CD4-positive, alpha-beta T cell (primary cell): Measurements from ENCODE around the gene PAOX. TPM values are rescaled to one million over a fixed set of nuclear protein-coding genes. Genes with fewer than 3 reads are reported as not detected.
A peak's percentile ranks its signal among the peaks of the same experiment; 100 is the strongest.

Source experiments
- ATAC-seq: fragments of 200-7000 bp; cut with Tn5 transposase; one replicate; pipeline ENCODE4 v1.10.0; 2022; ENCODE audit warnings: mild to moderate bottlenecking; ENCODE audit not compliant: poor library complexity
- CTCF ChIA-PET: fragments of 350-600 bp; sonication (Branson Sonifier 250); formaldehyde crosslinking; loops from one replicate; lab custom pipeline; 2021; ENCODE audit warnings: antibody characterized with exemption, inconsistent platforms; lab: Charles Lee
- POLR2A ChIA-PET: fragments of 350-600 bp; sonication (Branson Sonifier 250); formaldehyde crosslinking; loops from one replicate; lab custom pipeline; 2021; ENCODE audit warnings: antibody characterized with exemption, inconsistent platforms; lab: Charles Lee
- DNase-seq, 14 experiments: peaks; one replicate each; pipeline ENCODE4 v3.0.0-alpha.2; 2013 to 2020; ENCODE audit warnings: mixed read lengths in 2 of 14
- H3K27ac ChIP-seq, 2 donors: one replicate each; pipeline versions ENCODE4 v1.5.1 to v1.7.0; 2013; ENCODE audit warnings: low read length in 2 of 2, low read depth in 1 of 2, mild to moderate bottlenecking in 1 of 2
- H3K27me3 ChIP-seq, 2 experiments: 1 replicate in 1 of 2; 2 replicates in 1 of 2; pipeline versions ENCODE4 v1.6.1 to v1.7.0; 2013; ENCODE audit warnings: low read length in 2 of 2, control low read depth in 1 of 2, mild to moderate bottlenecking in 1 of 2, moderate library complexity in 1 of 2; ENCODE audit not compliant: insufficient read depth in 2 of 2, control insufficient read depth in 1 of 2
- H3K36me3 ChIP-seq: one replicate; pipeline ENCODE4 v1.6.1; 2013; ENCODE audit warnings: low read length, control low read depth; ENCODE audit not compliant: insufficient read depth
- H3K4me1 ChIP-seq: one replicate; pipeline ENCODE4 v1.6.1; 2013; ENCODE audit warnings: low read length, control low read depth; ENCODE audit not compliant: insufficient read depth
- H3K4me3 ChIP-seq: one replicate; pipeline ENCODE4 v1.5.1; 2013; ENCODE audit warnings: mild to moderate bottlenecking, low read length, moderate library complexity
- H3K9me3 ChIP-seq, 2 experiments: 1 replicate in 1 of 2; 2 replicates in 1 of 2; pipeline versions ENCODE4 v1.6.1 to v1.7.0; 2013; ENCODE audit warnings: low read length in 2 of 2, mild to moderate bottlenecking in 2 of 2, control low read depth in 1 of 2, moderate library complexity in 1 of 2; ENCODE audit not compliant: control insufficient read depth in 1 of 2, insufficient read depth in 1 of 2
- H3K27ac Mint-ChIP-seq: one replicate; pipeline ENCODE4 v1.8.0; 2020; ENCODE audit warnings: mixed read lengths
- H3K27me3 Mint-ChIP-seq: one replicate; pipeline ENCODE4 v1.8.0; 2021; ENCODE audit warnings: mixed read lengths
- H3K36me3 Mint-ChIP-seq: one replicate; pipeline ENCODE4 v1.8.0; 2021; ENCODE audit warnings: low read depth, mixed read lengths
- H3K4me1 Mint-ChIP-seq: one replicate; pipeline ENCODE4 v1.8.0; 2021; ENCODE audit warnings: low read depth, mixed read lengths
- H3K4me3 Mint-ChIP-seq: one replicate; pipeline ENCODE4 v1.8.0; 2020; ENCODE audit warnings: mild to moderate bottlenecking, mixed read lengths
- H3K9me3 Mint-ChIP-seq: one replicate; pipeline ENCODE4 v1.8.0; 2020; ENCODE audit warnings: mixed read lengths
- intact Hi-C, 2 experiments: fragments of 100-400 bp; cut with DNase I in 1 of 2; cut with micrococcal nuclease in 1 of 2; formaldehyde crosslinking; loops; one replicate each; pipeline versions ENCODE4 v1.15.1 to v1.9.0; 2023 to 2025; cut with DNase I, micrococcal nuclease
- total RNA-seq, 174 experiments: library from RNA in 2 of 174; stranded (reverse) in 2 of 174; gene quantifications; one replicate each; pipeline ENCODE4 v1.2.3 and lab custom pipeline; 2021 to 2026
- TF ChIP-seq, protein P1 (sequence below): fragments of 200-600 bp; IDR thresholded peaks from one replicate; pipeline ENCODE4 v1.8.0; 2022; ENCODE audit warnings: antibody characterized with exemption, mild to moderate bottlenecking

Gene PAOX
- total RNA-seq, 2 experiments from 2014 or later, result 1.9 to 2.6 TPM

- H3K36me3 Mint-ChIP-seq, result peaks cover 15% of the 10 kb centered on the region
- H3K4me3 Mint-ChIP-seq, result no peak overlapping the region
- ATAC-seq (peak; percentile 13), DNase-seq (peak in 10 of 14 experiments; percentile 19 to 70 (median 35))
- Histone ChIP-seq H3K9me3 (peaks cover 0 to 6% of the 10 kb centered on the region in 2 experiments), H3K27me3 (no peaks in the 10 kb centered on the region), H3K36me3 (peaks cover 5% of the 10 kb centered on the region), H3K27ac (no peak overlapping the region), H3K4me1 (peaks cover 22% of the 10 kb centered on the region), H3K4me3 (no peak overlapping the region)
- no peaks in the 10 kb centered on the region for H3K27me3 Mint-ChIP-seq
- POLR2A ChIA-PET, result interaction anchor here (1.6 kb wide), 1 partner anchor 18 kb away, joined by 7 read pairs; no protein-coding TSS in a partner anchor
- H3K27ac Mint-ChIP-seq, result no peak overlapping the region
- no peaks in the 10 kb centered on the region for H3K4me1 Mint-ChIP-seq
- intact Hi-C loops, result loop anchor here in 1 of 2 experiments (2.0 kb wide), 1 partner anchor 23 kb away; the partner anchor contains the start of gene CALY
- TF ChIP-seq, protein P1, sequence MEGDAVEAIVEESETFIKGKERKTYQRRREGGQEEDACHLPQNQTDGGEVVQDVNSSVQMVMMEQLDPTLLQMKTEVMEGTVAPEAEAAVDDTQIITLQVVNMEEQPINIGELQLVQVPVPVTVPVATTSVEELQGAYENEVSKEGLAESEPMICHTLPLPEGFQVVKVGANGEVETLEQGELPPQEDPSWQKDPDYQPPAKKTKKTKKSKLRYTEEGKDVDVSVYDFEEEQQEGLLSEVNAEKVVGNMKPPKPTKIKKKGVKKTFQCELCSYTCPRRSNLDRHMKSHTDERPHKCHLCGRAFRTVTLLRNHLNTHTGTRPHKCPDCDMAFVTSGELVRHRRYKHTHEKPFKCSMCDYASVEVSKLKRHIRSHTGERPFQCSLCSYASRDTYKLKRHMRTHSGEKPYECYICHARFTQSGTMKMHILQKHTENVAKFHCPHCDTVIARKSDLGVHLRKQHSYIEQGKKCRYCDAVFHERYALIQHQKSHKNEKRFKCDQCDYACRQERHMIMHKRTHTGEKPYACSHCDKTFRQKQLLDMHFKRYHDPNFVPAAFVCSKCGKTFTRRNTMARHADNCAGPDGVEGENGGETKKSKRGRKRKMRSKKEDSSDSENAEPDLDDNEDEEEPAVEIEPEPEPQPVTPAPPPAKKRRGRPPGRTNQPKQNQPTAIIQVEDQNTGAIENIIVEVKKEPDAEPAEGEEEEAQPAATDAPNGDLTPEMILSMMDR, result no peak
- CTCF ChIA-PET, result interaction anchor here (1.2 to 1.3 kb wide), 2 partner anchors 30 to 31 kb away, joined by 3 read pairs; no protein-coding TSS in a partner anchor
- H3K9me3 Mint-ChIP-seq, result no peaks in the 10 kb centered on the region
These were observed 19.5 kb upstream of the PAOX start for GRCh38 chr10:133359554-133359971.

DNA sequence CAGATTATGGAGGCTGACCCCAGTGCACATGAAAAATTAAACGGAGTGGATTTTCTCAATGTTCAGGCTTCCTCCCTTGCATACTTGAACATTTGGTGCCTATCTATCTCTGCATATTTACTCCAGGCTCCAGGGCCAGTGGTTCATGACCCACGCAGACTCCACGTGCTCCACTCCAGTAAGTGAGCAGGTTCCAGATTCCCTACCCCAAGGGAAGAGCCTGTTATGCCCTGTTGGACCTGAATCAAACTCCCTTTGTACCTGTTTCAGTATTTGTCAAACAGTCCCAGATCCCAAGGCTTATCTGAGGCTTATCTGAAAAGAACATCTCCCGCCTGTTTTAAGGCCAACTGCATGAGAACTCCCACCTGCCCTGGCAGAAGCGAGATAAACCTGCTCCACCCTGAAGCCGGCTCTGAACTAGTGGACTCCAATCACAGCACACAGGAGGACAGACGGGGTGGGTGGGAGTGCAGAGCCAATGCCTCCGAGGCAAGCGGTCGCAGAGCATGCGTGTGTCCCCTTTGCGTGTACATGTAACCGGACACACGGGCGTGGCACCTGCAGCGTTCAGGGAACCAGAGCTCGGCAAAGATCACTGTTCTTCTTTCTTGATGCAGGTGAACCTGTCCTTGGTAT lies 19.0 kb upstream of the PAOX start:
- H3K27me3 ChIP-seq, result no peaks in the 10 kb centered on the region
- H3K4me1 Mint-ChIP-seq, result no peaks in the 10 kb centered on the region
- H3K4me1 ChIP-seq, result peaks cover 22% of the 10 kb centered on the region
- H3K27me3 Mint-ChIP-seq, result no peaks in the 10 kb centered on the region
- H3K4me3 ChIP-seq, result no peak overlapping the region
- DNase-seq, result no peak
- H3K4me3 Mint-ChIP-seq, result peak overlapping the region; percentile 68
- peaks cover 0 to 6% of the 10 kb centered on the region in 2 experiments for H3K9me3 ChIP-seq
- intact Hi-C loops, result loop anchor here in 1 of 2 experiments (2.0 kb wide), 1 partner anchor 23 kb away; the partner anchor contains the start of gene CALY
- ChIA-PET CTCF (interaction anchor here (1.2 kb wide), 1 partner anchor 30 kb away, joined by 3 read pairs; no protein-coding TSS in a partner anchor), POLR2A (interaction anchor here (1.6 kb wide), 1 partner anchor 18 kb away, joined by 7 read pairs; no protein-coding TSS in a partner anchor)
- peaks cover 18% of the 10 kb centered on the region for H3K36me3 Mint-ChIP-seq
- H3K36me3 ChIP-seq, result peaks cover 9% of the 10 kb centered on the region
- no peak for ATAC-seq
- no peak overlapping the region for H3K27ac Mint-ChIP-seq
- TF ChIP-seq, protein P1, result no peak
- no peak overlapping the region for H3K27ac ChIP-seq
- no peaks in the 10 kb centered on the region for H3K9me3 Mint-ChIP-seq

- intact Hi-C loops, result no loop called here
- Histone ChIP-seq H3K27ac (no peak overlapping the region), H3K4me1 (peaks cover 17% of the 10 kb centered on the region), H3K27me3 (no peaks in the 10 kb centered on the region), H3K36me3 (peaks cover 21% of the 10 kb centered on the region), H3K9me3 (peaks cover 0 to 6% of the 10 kb centered on the region in 2 experiments), H3K4me3 (no peak overlapping the region)
- CTCF ChIA-PET, result no interaction called here
- H3K27me3 Mint-ChIP-seq, result no peaks in the 10 kb centered on the region
- DNase-seq (no peak), ATAC-seq (no peak)
- H3K9me3 Mint-ChIP-seq, result no peaks in the 10 kb centered on the region
- no peak overlapping the region for H3K4me3 Mint-ChIP-seq
- no peaks in the 10 kb centered on the region for H3K4me1 Mint-ChIP-seq
- peak overlapping the region; percentile 6 for H3K27ac Mint-ChIP-seq
- H3K36me3 Mint-ChIP-seq, result peaks cover 18% of the 10 kb centered on the region
- POLR2A ChIA-PET, result no interaction called here
- TF ChIP-seq, protein P1, result no peak
These were observed 17.8 kb upstream of the PAOX start for GRCh38 chr10:133361227-133361626.
